KG1 (cell line): Measurements from ENCODE around the gene FANCC.

Experiments used
- DNase-seq: peaks from one replicate; lab custom pipeline; 2025; lab: John Stamatoyannopoulos, UW

FANCC gene

DNA sequence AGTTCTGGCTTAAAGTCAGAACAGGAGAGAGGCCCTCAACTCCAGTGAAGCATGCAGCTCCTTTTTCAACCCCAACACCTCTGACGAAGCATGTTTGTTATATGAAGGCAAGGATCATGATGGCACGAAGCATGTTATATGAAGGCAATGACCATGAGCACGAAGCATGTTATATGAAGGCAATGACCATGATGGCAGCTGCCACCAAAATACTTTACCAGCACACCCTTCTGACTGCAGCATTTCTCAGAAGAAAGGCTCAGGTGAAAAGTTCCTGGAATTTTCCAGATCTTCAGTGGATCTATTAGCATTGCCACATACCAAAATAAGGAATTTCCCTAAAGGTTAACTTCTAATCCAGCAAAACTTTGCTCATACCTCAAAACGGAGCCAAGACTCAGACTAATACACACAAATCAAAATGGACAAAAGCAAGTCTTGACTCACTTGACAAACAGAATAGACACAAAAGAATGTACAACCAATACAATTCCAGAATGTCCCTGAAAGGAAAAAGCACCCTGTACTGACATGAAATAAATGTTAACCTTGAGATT lies 217.4 kb downstream of the FANCC start:
- no peak for DNase-seq

DNA sequence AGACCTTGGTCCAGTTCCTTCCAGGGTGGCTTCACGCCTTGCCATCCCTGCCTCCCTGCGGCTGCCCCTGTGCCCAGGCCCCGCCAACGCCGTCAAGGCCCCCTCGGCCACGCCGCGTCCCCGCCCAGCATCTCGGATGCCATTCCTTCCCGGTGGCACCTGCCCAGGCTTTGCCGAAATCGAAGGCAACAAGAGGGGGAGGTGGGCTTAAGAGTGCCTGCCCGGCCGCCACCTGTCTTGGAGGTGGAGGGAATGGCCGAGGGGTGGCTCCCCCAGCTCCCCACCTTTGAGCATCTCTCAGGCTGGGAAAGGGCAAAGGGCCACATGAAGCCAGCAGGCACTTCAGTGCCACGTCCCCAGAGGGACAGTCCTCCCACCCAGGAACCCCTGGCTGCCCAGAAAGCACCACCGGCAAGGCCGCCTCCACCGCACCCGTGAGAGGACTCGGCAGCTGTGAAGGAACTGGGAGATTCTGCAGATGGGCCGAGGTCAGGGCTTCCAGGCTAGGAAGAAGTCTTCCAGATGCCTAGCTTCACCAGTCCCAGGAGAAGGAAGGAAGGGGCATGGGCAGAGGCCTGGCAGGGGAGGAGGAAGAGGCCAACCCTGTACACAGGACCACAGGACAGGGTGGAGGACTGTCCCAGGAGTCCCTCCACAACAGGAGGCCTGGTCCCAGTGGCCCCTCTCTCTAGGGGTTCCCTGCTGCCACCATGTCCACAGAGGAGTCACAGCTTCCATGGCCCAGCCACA lies 218.0 kb downstream of the FANCC start:
- DNase-seq = no peak

DNA sequence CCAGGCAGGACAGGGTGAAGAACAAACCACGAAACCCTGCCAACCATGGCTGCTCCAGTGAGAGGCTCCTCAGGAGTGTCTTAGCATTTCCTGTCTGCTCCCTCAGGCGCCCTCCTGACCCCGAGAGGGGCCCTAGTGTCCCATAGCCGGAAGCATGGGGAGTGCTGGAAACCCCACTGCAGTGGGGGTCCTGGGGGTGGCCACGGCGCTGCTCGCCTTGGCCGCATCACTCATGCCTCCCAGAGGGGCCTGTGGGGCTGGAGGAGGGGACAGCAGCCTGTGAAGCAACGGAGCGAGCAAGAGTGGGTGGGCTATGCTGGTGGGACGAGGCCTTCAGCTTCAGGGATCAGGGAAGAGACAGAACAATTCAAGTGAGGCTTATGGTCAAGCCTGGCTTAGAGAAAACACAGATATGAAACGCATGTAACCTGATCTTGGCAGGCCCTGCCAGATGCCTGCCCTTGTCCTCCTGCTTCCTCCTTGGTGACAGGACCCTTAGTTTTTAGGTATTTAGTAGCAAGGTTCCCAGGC lies 219.1 kb downstream of the FANCC start:
- DNase-seq = no peak

DNA sequence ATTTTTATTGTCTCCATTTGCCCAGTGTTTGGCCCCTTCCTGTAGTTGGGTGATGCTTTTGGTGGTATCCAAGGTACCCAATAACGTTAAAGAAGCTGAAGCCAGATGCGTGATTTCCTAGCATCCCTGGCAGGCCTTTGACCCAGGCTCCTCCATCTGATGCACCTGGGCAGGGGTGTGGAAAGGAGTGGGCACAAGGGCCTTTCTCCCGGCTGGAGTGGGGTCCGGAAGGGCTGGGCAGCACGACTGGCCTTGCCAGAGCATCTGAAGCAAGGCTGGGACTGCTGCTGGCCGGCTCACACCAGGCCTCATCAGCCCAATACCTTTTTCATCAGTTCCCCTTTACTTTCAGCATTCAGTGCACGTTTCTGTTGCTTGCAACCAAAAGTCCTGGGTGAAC lies 220.2 kb downstream of the FANCC start:
- DNase-seq = no peak

DNA sequence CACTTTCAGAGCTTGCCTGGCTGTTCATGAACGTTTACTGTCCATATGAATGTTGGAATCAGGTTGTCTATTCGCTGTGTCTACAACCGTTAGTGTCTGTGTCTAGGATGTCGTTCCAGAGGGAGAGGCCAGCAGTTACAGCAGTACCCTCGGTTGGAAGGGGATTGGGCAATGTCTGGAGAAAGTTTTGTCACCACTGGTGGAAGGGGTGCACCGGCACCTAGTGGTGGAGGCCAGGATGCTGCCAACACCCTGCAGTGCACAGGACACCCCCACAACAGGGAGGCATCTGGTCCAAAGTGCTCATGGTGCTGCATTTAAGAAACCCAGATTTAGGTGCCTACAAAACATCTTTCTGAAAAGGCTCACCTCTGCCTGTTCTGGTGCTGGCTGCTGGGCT lies 220.7 kb downstream of the FANCC start:
- no peak for DNase-seq

DNA sequence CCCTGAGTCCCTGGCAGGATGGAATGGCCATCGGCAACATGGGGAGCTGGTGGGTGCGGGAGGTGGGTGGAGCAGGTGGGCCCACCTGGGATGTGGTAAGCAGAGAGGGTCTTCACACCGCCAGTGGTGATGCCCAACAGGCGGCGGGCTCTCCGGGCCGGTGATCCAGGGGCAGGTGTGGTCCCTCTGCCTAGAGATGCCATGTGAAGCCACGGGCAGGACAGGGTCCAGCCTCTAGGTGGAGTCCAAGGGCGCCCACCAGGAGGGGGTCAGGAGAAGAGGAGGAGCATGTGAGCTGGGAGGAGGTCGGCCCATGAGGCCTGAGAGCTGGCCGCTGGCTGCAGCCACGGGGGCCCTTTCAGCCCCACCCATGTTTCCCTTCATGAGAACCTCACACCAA lies 221.1 kb downstream of the FANCC start:
- DNase-seq = no peak

DNA sequence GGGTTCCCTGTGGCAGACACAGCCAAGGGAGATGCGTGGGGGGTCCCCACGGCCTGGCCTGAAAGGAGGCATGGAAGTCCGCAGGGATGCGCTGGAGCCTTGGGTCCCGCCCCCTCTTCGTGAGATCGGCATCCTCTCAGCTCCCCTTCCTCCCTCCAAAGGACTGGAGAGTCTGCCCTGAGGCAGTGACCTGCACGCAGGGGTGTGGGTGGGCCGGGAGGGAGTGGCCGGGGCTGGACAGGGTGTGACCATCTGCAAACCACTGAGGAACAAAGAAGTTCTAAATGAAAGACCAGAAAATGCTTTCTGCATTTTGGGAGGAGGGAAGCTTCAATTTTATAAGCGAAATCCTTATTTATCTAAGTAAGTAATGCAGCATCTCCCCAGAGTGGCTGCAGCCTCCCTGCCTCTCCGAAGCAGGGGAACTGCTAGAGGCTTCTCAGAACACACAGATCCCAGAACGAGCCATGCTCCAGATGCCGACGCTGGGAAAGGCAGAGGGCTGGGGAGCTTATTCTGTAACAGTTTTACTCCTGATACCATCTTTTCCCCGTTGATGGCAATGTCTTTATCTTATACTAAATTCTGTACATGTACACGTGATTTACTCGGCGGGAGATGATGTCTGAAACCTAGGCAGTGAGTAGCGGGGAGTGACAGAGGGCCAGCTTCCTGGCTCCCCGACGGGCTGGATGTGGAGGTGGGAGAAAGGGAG lies 221.7 kb downstream of the FANCC start:
- DNase-seq = no peak

DNA sequence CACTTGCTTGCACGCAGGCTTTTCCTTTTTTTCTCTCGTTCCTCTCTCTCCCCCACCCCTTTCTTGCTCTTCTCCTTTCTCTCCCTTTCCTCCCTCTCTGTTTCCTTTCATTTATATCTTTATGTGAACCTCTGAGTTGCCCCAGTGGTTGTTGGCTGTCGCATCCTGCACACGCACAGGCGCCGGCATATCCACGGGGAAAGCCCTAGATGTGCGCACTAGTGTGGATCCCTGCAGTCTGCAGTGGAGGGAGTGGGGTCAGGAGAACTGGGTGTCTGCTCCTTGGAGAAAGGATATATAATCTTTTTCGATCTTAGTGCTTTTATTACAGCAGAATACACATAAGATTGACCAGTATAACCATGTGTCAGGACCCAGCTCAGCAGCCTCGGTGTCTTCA lies 223.5 kb downstream of the FANCC start:
- DNase-seq = no peak

DNA sequence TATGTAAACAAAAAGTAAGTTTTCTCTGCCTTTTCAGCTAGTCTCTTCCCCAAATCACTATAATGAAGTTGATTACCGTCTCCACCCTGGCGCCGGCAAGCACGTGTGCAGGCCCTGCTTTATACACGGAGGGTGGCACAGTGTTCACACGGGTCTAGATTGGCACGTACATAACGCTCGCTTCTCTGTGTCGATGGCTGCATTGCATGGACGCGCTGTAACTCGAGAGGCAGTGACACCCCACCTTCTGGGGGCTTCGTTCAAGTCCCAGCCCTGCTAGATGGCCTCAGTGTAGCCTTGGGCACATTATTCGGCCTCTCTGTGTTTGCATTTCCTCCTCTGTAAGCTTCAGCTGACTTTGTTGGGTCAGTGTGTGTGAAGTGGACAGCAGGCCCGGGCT lies 223.9 kb downstream of the FANCC start:
- no peak for DNase-seq

DNA sequence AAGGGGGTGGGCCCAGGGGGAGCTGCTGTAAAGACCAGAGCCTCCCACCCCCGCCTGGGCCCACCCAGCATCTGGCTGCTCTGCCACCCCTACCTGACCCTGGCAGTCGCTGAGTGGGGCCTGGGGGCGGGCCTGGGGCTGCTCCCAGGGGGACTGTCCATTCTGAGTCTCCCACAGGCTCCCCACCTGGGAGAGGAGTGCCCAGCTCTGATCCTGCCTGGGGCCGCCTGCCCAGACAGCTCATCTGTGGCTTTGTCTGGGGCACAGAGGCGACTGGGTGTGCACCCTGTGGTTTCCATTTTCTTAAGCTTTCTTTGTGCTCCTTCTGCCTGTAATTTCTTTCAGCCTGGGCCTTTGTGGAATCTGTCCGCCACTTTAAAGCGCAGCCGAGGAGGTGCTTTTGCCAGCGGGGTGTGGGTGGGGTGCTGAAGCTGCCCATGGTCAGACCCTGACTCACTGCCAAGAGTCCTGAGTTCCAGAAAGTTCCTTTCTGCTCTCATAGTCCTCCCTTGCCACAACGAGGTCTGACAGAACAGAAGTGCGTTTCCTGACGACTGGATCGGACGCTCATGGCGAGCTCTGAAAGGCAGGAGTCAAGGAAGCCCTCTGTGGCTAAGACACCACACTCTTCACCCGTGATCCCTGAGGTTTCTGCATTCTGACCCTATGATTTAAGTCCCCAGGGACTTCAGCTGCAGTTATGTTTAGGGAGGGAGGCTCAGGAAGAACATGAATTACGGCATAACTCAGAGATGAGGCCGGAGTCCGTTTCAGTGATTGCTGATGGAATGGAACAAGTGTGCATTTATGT lies 225.0 kb downstream of the FANCC start:
- no peak for DNase-seq

DNA sequence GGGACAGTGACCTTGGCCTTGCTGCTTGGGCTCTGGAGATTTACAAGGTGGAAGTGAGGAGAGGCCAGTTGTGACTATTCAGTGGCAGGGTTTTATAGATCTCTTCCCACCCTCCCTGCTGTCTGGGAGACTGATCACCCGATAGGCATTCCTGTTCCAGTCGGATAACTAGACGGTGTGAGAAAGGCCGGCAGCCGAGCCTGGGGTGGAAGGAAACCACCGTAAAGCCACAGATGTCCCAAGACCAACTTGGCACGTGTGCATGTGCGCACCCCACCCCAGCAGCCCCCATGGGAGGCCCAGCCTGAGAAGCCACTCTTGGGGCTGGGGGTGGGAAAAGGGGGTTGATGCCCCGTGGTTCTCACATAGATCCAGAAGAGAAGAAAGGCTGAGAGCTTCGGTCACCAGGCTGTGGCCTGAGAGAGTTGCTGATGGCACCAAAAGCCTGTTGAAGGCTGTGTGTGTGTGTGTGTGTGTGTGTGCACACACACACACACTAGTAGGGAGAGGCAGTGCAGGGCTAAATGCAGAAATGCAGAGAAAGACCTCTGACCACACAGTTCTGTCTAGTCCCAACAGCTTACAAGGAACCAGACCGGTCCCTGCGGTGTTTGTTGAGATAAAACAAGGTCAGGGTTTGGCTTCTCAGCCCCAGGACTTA lies 225.8 kb downstream of the FANCC start:
- DNase-seq = no peak

DNA sequence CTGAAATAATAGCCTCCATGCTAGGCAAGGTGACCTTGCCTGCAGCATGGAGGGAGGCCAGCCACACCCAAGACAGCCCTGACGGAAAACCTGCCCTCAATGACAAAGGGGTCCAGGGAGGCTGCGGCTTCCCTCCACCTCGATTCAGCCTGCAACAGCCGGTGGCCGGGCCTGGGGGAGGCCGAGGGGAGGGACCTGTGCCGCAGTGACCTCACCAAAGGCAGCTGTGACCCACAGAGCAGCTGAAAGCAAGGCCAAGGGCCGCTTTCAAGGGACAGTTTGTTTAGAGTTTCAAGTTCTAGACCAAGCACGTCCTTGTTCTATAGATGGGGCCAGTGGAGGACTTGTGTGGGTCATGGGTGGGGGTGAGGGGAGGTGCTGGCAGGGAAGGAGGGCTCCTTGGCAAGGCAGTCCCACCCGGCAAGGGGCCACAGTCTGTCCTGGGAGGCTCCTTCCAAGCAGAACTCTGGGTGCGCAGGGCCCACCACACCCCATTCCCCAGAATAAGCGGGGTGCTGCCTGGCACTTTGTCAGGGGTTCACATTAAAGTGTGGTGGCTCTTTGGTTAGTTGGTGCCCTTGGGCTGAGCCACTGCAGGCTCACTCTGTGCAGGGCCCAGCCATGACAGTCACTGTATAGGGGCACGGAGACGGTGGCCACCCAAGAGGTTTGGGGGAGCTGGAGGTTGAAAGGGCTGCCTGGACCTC lies 226.5 kb downstream of the FANCC start:
- DNase-seq = no peak

DNA sequence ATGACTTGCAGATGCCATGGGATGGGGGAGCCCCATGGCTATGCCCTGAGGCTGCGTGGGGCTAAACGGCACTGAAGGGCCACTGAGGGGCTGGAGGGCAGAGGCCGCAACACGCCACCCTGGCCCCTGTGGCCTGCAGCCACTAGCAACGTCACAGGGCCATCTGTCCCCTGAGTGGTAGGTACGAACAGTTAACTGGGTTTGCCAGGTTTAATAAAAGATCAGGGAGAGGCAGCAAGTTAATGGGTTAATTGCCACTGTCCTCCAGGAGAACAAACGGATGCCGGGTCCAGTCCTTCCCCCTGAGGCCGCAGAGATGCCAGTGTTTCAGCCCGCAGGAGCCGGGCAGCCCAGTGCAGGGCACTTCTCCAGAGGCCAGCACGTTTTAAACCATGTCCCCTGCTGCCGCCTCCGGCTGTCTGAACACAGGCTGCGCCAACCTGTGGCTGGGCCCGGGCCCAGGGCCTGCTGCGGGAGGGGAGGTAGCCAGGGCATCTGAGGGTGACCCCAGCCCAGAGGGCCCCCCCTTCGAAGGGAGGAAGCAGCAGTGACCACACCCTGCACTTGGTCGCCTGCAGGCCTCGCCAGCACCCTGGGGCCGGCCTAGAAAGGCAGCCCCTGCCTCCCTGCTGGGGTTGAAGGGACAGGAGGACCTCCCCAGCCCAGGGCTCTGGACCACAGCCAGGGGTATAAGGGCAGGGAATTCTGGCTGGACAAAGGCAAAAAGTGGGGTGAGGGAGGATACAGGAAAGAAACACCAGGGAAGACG lies 227.3 kb downstream of the FANCC start:
- no peak for DNase-seq

DNA sequence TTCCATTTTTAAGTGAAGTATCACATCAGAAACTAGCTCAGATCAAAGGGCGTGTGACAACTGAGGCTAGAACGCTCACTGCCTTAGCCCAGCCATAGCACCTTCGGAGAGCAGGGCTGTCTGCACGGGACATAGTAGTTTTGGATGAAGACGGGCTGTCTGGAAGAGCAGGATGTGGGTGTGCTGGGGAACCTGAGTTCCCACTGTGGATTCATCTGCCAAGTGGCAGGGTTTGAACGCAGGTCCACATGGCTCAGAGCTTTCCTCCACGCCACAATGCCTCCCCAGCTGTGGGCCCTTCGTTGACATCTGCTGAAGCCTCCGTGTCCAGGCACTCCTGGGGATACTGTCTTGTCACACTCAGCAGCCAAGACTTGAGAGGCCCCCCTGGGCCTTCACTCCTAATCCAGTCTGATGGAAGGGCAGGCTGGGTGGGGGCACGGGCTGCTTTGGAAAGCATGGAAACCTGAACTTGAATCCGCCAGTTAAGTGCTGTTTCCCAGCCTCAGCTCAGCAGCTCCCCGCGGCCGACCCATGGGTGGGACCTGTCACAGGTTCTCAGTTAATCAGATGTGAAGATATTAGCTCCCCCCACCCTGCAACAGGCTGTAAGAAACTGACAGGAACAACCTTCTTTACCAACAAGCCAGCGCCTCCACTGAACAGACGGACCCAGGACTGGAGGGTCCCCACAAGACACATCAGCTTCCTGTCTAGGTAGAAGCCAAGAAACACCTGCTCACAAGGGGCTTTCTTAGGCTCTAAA lies 228.1 kb downstream of the FANCC start:
- DNase-seq = no peak

DNA sequence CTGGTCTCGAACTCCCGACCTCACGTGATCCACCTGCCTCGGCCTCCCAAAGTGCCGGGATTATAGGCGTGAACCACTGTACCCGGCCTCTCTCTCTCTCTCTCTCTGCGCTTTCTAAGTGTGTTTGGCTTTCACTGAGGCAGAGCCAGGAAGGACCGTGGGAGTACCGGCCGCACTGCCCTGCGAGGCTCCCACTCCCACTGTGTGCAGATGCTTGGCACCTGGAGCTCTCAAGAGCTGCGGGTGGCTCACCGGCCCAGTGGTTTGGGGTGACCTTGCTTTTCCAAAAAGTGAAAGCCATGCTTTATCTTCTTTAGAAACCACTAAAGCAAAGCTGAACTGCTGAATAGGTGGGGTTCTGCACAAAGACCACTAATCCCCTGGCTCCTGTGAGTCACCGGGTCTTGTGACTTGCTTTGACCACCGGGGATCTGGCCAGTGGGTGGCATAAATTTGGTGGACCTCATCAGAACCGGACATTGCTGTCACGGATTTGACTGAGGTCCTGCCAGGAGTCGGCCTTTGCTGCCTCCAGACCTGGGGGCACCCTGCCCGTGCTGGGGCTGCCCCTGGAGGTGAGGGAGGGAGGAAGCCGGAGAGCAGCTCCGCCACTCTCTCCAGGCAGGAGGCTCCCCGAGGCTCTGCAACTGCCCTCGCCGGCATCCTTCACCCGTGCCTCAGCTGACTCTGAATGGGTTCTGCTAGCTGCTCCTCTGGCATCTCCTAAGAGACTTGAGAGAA lies 228.9 kb downstream of the FANCC start:
- no peak for DNase-seq

DNA sequence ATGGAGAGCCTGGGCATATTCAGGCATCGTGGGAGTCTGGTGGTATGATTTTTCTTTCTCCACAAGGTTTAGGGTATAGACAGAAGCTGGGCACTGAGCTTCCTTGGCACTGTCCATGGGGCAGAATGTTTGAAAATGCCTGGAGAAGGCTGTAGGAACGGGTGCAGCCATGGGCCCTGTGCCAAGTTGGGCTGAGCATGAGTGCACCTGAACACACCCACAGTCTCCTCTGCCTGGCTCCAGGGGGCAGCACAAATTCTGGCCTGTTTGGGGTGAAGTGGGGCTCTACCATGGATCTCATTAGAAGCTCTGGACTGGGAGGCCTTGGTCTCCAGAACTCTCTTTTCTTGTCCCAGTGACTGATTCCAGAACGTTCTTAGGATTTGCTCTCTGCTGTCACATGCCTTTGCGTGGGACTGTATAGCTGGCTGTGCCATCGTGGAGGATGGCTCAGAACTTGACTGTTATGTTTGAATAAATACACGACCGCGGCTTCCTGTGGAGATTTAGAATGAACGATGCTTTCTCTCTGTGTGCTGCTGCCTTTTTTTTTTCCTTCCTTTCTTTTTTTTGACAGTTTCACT lies 229.8 kb downstream of the FANCC start:
- DNase-seq = no peak

DNA sequence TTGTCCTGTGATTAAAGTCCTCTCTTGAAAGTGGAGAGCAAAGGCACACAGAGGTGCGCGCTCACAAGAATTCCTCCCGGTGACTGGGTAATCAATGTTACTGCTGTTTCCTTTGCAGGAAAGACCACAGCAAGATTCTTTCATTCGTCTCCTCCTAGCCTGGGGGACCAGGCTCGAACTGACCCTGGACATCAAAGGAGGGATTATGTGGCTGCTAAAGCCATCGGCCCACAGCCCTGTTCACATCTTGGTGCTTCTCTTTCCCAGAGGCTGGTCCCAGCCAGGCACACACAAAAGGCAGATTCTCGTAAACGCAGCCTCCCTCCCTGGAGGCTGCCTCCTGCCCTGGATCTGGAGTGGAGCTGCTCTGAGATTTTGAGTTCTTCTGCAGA lies 230.9 kb downstream of the FANCC start:
- DNase-seq = no peak

DNA sequence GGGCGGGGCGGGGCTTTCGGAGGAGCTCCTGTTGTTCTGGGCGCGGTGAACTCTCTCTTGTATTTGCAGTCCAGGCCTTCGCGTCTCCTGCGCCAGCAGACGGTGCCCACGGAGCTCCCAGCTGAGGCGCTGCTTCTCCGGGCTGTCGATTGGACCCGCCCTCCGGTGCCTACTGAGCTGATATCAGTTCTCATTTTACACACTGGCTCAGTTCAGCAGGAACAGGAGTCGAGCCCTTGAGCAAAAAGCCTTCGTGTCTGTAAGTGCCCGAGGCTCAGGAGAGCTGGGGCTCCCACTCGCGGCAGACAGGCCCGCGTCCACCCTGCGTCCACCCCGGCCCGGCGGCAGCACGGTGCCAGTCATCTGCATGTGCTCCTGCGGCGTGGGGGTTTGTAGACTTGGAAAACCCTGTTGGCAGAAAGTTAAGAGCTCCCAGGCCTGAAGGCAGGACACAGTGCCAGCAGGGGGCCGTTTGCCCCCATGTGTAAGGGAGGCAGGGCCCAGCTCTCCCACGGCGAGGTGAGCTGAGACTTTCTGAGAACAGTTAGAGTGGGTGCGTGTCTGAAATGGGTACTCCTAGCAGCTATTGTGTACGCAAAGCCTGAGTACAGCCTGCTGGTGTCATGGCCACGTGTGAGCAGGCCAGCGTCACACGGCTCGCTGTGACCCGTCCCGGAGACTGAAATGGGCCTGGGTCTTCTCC lies 231.5 kb downstream of the FANCC start:
- no peak for DNase-seq
